Activated naive CD4-positive, alpha-beta T cell treated with Interleukin-2 at 50 U/mL for 16 hours (primary cell): ENCODE data around the gene DGAT2.
"Not testable (repeated sequence)": the region's sequence is repeated elsewhere in the genome, so short reads cannot be mapped to it uniquely, and the experiment has no call there.

Experiments used
- DNase-seq: peaks from one replicate; pipeline ENCODE4 v3.0.0-alpha.2; 2020

The DGAT2 gene, protein sequence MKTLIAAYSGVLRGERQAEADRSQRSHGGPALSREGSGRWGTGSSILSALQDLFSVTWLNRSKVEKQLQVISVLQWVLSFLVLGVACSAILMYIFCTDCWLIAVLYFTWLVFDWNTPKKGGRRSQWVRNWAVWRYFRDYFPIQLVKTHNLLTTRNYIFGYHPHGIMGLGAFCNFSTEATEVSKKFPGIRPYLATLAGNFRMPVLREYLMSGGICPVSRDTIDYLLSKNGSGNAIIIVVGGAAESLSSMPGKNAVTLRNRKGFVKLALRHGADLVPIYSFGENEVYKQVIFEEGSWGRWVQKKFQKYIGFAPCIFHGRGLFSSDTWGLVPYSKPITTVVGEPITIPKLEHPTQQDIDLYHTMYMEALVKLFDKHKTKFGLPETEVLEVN

DNA sequence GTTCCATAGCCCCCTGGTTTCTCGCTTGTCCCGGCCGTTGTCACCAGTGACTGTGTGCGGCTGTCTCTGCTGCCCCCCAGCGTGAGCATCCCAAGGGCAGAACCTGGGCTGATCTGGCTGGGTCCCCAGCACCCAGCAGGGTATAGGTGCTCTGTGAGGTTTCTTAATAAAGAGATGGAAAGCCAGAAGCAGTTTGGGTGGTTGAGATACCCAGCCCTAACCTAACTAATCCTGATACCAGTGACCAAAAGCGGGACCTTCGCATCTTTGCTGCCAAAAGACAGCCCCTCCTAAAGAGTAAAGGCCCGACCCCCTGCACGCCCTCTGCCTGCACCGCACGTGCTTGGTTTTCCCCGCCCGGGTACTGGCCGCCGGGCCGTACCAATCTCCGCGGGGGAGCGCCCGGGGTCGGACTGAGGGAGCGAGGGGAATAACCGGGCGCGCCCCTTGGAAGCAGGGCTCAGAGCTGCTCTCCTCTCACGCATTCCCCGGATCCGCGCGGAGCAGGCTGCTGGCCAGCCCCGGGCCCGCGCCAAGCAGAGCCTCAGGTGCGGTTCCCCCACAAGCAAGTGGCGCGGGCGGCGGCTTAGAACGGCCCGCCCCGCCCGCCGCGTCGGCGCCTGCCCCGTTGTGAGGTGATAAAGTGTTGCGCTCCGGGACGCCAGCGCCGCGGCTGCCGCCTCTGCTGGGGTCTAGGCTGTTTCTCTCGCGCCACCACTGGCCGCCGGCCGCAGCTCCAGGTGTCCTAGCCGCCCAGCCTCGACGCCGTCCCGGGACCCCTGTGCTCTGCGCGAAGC is at the start of gene DGAT2:
TSS of gene DGAT2 (plus strand) at position 667 of the 797 bp plus-strand sequence. CDS start 214 bp downstream, outside the sequence.
- DNase-seq, result peak; percentile 79

DNA sequence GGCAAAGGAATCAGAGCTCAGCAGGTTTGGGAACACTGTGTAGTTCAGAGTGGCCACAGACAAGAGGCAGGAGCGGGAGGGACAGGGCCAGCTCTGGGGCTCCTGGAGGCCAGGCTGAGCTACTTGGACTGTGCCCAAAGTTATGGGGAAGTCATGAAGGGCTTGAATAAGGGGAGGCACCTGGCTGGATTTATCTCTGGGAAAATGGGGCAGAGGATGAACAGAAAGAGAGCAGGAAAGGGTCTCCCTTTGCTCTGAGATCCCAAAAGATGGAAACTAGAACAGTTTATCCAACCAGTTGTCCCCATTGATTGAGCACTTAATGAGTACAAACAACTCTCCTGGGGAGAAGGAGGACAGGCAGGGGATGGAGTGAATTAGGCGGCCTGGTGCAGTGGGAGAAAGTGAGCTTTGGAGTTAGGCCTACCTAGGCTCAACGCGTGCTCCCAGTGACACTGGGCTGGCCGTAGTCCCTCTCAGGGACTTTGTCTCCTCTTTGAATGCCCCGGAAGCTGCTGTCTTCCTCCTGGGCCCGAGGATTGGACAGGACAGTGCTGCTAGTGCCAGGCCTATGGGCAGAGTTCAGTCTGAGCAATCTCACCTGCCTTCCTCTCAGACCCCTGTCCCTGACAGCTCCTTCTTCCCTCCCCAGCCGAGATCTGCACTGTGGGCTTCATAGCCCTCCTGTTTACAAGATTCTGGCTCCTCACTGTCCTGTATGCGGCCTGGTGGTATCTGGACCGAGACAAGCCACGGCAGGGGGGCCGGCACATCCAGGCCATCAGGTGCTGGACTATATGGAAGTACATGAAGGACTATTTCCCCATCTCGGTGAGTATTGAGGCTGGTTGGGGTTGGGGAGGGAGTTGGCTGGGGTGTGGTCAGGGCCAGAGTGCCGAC is 49.0 kb upstream of the DGAT2 start:
- DNase-seq, result no peak

DNA sequence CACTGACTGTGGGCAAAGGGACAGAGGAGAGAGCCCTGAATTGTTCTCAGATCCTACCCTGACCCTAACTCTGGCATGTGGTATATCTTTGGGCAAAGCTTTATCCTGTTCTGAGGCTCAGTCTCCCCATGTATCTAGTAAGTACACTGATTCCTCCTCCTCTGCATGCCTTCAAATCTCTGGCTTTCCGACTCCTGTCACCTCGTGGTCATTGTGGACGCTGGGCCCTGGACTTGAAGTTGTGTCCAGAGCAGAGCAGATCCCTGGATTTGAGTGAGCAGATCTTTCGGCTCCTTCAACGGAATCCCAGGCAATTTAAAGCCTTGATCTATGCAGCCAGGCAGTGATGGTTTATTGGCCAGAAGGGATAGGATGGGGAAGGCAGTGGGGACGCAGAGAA is 47.9 kb upstream of the DGAT2 start:
- no peak for DNase-seq

DNA sequence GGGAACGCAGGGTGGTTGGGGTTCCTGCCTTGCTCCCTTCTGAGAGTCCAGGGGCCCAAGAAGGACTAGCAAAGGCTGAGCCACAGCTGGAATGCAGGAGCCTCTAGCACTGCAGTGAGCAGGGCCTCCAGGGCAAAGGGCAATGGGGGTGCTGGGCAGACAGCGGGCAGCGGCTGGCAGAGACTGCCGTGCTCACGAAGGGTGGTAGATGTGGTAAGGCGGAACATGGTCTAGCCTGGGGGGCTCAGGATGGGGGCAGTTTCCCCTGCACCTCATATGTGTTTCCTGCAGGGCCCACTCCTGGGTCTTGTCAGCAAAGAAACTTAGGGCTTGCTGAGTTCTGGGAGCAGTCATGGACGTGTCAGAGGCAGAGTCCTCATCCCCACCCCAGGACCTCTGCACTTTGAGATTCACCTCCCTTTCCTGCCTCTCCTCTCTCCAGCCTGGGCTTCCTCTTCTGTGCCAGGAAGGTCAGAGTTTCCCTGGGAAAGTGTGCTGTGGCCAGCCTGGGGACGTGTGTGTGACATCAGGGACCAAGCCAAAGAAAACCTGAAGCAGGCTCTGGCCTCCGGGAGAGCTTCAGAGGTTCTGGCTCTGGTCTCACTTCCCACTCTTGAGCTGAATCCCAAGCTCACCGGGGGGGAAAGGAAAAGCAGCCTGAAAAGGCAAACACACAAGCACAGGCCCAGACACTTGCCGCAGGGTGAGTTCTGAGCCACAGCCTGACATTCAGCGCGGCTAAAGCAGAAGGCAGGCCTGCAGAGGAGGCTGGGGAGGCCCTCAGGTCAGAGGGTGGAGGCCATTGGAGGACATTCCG is 46.5 kb upstream of the DGAT2 start:
- DNase-seq, result no peak

DNA sequence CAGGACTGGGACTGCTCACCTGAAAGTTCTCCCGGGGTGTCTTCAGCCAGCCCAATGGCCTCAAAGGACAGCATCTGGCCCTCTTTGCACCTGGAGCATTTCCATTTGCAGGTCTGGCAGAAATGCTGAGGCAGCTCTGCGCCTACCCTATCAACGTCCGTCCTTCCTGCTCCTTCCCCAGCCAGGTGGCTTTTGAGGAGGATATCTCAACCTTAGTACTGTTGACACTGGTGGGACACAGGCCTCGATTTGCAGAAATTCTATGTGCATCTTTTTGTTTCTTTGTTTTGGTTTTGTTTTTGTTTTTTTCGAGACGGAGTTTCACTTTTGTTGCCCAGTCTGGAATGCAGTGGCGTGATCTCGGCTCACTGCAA is 45.9 kb upstream of the DGAT2 start:
- DNase-seq, result no peak

DNA sequence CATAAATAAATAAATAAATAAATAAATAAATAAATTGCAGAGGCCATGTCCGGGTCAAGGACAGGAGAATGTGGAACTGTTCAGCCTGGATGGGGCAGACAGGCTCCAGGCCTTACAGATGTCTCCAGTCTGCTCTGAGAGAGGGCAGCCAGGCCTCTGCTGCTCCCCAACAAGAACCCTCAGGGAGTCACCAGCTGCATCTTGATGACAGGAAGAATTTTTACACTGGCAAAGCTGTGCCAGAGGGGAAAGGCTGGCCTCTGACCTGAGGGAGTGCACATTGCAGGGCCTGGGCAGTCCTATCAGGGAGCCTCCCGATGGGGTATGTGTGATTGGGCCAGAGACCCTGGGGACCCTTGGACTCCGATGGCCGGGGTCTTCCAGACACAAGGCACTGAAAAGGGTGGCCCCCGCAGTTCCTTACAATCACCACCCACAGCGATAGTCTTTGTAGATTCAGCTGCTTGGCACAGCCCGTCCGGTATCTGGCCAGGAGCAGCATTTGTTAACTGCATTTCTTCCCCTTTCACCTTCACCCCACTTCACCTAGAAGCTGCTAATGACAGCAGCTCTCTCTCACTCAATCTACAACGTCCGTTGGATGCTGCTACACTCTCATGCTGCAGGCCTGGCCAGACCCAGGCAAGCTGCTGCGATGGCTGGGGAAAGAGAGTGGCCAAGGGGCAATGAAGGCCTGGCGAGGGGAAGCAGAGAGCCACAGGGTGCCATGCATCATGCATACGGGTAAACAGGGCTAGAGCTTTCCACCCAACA is 42.8 kb upstream of the DGAT2 start:
- DNase-seq, result no peak

DNA sequence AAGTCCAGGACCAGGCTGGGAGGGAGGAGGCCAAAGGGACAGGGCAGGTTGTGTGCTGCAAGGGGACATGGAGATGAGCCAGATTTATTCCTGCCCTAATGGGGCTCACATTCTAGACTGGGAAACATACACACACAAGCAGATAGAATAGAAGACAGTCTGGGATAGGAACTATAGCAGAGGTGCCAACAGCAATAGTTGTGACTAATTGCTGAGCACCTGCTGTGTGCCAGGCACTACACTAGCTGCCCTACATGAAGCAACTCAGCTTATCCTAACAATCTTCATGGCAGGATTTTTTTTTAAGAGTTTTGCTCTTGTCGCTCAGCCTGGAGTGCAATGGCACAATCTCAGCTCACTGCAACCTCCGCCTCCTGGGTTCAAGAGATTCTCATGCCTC is 39.6 kb upstream of the DGAT2 start:
- no peak for DNase-seq

DNA sequence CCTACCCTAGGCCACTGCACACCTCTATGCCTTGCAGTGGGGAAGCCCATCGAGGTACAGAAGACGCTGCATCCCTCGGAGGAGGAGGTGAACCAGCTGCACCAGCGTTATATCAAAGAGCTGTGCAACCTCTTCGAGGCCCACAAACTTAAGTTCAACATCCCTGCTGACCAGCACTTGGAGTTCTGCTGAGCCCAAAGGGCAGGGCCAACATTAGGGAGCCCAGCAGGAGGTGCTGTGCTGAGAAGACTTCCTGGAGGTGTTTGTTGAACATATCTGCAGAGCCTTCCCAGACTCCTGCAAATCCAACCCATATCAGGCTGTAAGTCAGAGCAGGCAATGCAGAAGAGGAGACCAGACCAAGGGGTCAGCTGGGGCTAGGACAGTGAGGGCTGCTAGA is 37.5 kb upstream of the DGAT2 start:
- DNase-seq, result no peak

DNA sequence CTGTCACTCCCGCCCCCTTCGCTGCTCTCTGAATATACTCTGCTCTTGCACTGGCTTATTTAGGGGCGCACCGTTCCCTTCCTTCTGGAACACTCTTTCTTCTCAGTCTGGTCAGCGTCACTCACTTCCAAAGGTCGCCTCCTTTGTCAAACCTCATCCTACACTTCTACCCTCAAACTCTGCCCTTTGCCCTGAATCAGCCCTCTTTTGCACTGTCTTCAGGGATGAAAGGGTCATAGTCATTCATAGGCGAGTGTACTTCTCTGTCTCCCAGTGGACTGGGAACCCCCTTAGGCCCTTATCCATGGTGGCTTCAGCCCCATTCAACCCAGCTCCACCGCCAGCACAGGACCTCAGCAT is 35.5 kb upstream of the DGAT2 start:
- no peak for DNase-seq

DNA sequence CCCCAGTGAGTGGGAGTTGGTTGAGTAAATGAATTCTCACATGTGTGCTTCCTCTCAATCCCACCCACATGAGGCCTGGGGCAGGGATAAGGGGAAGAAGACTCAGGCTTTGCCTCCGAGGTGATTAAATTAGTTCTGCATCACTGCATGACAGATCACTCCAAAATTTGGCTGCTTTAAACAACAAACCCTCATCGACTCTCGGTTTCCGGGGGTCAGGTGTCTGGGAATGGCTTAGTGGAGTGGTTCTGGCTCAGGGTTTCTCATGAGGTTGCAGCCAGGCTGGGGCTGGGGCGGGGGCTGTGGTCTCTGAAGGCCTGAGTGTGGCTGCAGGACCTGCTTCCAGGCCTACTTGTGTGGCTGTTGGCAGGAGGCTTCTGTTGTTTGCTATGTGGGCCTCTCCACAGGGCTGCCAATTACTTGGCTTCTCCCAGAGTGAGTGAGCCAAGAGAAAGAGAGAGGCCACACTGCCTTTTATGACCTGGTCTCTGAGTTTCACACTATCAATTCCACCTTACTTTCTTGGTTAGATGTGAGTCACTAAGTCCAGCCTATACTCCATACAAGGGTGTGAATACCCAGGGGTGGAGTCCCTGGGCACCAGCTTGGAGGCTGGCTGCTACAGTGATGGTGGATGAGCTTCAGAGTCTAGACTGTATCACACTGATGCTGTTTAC is 35.0 kb upstream of the DGAT2 start:
- DNase-seq, result no peak

DNA sequence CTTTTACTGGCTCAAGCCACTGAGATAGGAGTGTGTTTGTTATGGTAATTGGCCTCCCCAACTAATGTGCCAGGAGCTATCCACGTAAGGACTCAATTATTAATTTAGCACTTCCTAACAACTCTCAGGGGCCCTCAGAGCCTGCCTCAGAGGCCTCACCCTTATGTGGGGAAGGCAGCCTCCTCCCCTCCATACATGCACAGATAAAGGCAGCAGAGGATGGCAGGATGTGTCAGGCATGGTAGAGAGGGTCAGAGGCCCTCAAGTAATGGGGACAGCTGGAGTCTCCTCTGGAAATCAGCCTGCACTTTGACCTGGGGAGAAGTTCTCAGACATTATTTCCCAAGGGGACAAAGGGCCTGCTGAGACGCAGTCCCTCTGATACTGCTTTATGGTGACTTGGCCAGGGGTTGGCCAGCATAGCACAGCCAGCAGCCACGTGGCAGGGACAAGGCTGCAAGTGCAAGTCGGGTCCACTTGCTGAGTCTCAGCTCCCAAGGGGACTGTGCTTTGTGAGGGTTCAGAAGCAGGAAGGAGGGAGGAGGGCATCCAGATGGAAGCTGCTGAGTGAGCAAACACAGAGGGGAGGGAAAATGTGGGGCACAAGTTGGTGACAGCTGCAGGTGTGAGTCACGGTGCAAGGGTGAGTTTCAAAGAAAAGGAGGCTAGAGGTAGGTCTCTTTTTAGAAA is 33.9 kb upstream of the DGAT2 start:
- DNase-seq, result no peak

DNA sequence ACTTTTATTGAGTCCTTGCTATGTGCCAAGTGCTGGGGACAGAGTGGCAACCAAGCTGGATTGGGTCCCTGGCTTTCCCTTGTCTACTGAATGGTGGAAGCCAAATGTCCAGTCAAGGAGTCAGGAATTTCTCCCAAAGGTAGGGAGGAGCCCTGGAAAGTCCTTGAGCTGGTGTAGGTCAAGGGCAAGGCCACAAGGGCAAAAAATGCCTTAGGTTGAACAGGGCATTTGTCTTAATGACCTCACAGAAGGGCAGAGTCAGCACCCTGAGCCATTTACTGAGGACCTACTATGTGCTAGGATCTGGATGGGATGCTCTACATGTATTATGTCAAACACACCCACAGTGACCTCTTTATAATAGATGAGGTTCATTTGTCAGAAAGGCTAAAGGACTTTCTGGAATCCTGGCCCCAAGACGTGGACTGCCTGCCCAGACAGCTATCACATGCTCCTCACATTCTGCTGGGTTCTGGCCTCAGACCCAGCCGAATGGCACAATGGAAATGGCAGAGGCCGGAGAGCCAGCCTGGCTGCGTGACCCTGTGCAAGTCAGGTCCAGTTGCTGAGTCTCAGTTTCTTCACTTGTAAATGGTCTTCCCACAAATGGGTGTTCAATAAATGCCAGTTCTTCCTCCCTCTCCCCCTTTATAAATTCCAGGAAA is 33.3 kb upstream of the DGAT2 start:
- DNase-seq, result no peak

DNA sequence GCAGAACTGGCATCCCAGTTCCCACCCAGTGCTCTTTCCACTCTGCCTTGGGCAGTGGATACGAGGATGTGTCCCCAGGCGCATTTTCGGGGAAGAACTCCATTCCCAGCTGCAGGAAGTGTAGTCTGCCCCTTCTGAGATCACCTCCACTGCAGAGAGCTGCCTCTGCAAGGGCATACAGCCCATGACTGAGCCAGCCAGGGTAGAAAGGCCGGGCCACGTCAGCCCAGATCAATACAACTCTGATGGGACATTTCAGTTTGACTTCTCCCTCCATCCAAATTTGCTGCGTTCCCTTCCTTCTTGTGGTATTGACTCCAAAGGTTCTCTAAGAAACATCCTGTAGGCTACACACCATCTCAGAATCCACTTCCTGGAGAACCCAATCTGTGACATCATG is 31.3 kb upstream of the DGAT2 start:
- DNase-seq, result no peak

DNA sequence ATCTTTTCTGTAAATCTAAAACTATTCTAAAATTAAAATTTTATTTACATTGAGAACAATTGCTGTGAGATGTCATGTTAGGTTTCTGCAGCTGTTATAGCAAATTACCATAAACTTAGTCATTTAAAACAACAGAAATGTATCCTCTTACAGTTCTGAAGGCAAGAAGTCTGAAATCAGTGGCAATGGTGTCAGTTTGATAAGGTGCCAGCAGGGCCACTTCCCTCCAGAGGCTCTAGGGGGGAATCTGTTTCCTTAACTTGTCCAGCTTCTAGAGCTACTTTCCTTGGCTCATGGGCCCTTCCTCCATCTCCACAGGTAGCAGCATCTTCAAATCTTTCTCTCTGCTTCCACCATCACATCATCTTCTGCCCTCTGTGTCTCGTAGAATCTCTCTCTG is 27.9 kb upstream of the DGAT2 start:
- no peak for DNase-seq

DNA sequence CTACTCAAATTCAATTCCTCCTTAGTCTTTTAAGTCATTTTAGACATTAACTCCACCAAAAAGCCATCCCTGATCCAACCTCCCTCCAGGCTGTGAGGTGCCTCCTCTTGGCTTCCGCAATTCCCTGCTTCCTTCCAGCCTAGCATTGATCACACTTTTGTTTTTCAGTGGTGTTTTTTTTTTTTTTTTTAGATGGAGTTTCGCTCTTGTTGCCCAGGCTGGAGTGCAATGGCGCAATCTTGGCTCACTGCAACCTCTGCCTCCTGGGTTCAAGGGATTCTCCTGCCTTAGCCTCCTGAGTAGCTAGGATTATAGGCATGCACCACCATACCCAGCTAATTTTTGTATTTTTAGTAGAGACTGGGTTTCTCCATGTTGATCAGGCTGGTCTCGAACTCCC is 25.4 kb upstream of the DGAT2 start:
- not testable (repeated sequence) for DNase-seq

DNA sequence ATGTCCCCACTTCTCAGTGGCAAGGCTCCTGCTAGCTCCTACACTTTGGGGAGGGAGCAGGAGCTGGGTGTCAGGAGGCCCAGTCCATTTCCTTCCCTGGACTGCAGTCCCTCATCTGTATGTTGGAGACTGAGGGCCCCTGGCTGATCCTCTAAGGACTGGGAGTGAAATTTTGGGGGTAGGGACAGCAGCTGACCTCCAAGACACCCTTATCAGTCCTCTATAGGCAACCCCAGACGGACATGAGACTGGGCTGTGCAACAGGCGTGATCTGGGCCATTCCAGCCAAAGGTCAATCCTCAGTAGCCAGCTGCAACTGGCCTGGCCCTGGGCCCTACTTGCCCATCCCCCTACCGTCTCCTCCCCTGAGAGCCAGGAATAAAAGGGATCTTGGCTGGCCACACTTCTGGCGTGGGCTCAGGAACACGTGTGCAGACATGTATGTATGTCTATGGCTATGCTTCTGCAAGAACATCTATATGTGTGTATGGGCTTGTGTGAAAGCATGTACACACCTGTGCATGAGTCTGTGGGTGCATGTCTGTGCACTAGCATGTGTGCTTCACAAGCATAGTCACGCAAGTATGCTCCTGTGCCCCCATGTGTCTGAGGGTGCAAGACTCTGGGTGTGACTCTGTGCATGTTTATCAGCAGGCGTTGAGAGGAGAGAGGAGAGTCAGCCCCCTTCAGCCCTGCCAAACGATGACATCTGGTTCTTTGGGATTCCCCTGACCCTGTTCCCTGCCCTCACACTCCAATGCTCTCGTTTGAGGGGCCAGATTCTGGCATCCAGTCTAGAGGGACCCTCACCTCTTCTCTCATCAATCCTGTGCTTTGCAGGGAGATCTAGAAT is 24.6 kb upstream of the DGAT2 start:
- DNase-seq, result no peak

DNA sequence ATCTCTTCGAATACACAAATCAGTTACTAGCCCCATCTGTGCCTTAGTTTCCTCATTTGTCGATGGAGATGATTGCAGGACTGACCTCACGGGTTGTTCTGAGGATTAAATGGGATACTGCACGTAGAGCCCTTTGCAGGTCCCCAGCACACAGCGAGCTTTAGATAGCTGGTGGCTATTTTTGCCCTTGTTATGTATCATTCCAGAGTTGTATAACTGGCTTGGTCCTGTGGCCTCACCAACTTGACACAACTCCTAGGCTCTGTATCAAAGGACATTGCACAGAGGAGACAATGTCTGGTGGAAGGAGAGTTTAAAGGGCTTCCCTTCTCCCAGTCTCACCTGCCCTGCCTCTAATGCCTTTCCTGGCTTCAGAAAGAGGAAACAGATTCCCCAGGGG is 22.8 kb upstream of the DGAT2 start:
- DNase-seq, result no peak

DNA sequence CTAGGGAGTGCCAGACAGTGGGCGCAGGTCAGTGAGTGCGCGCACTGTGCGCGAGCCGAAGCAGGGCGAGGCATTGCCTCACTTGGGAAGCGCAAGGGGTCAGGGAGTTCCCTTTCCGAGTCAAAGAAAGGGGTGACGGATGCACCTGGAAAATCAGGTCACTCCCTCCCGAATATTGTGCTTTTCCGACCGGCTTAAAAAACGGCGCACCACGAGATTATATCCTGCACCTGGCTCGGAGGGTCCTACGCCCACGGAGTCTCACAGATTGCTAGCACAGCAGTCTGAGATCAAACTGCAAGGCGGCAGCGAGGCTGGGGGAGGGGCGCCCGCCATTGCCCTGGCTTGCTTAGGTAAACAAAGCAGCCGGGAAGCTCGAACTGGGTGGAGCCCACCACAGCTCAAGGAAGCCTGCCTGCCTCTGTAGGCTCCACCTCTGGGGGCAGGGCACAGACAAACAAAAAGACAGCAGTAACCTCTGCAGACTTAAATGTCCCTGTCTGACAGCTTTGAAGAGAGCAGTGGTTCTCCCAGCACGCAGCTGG is 19.8 kb upstream of the DGAT2 start:
- DNase-seq, result not testable (repeated sequence)

DNA sequence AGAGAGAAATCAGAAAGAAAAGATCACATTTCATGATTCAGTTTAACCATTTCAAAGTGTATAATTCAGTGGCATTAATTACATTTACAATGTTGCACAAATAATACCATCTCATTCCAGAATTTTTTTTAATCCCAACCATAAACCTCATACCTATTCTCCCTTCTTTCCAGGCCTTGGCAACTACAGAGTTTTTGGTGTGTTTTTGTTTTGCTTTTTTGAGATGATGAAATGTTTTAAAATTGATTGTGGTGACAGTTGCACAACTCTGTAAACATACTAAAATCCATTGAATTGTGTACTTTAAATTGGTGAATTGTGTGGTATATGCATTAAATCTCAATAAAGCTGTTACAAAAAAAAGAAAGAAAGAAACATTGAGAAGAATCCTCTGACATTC is 13.6 kb upstream of the DGAT2 start:
- not testable (repeated sequence) for DNase-seq
